Hematopoietic multipotent progenitor cell treated with erythropoietin and hydrocortisone succinate and interleukin-3 and kit ligand, for 17 days (in vitro differentiated cells): ENCODE measurements around the gene SLC25A27.

Experiments
- DNase-seq: peaks from one replicate; pipeline ENCODE4 v3.0.0-alpha.2; 2015; ENCODE audit warnings: low spot score

The SLC25A27 gene

DNA sequence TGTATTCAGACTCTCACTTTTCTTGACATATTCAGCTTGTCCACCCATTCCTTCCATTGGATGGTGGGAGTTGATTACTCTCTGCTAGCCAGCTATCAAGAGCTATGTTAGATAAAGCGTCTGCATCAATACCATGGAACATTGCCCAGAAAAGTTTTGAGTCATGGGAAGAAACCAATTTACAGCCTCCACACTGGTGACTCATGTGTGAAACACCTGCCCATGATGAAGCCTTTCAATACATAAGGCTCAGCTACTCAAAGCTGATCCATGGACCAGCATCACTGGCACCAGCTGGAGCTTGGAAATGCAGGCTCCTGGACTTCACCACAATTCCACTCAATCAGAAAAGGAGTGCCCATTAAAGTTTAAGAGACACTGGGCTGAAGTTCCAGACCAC, 66.3 kb downstream of the SLC25A27 start:
- no peak for DNase-seq

DNA sequence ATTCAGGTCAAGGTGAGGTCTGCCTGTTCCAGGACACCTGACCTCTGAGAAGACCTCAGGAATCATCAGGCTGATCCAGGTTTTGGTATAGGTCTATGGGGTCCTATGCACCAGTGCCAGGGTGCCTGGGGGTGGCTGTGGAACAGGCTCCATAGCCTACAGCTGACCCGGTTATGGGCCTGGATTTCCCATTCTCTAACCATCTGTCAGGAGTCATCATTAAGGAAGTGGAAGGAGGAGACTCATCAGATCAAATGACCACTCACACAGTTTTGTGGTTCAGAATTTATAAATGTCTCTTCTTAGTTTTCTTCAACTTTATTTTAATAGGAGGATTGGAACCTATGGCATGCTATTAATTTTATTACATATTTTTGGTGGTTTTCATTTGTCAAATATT, 67.6 kb downstream of the SLC25A27 start:
- no peak for DNase-seq
